Stimulated activated CD4-positive, alpha-beta T cell treated with anti-CD3 and anti-CD28 coated beads, Interleukin-1b, Interleukin-23, amount 100 ng/mL, for 24 hours (primary cell): ENCODE results near the gene KCTD14.
"Not testable (repeated sequence)": the region's sequence is repeated elsewhere in the genome, so short reads cannot be mapped to it uniquely, and the experiment has no call there.

ENCODE experiments used
- DNase-seq, 4 experiments: peaks; one replicate each; pipeline ENCODE4 v3.0.0-alpha.2; 2020; ENCODE audit warnings: low read depth in 4 of 4, low spot score in 1 of 4

Gene KCTD14

GRCh38 chr11:78048561-78048960 lies 25.5 kb upstream of the KCTD14 start:
- DNase-seq, result no peak

DNA sequence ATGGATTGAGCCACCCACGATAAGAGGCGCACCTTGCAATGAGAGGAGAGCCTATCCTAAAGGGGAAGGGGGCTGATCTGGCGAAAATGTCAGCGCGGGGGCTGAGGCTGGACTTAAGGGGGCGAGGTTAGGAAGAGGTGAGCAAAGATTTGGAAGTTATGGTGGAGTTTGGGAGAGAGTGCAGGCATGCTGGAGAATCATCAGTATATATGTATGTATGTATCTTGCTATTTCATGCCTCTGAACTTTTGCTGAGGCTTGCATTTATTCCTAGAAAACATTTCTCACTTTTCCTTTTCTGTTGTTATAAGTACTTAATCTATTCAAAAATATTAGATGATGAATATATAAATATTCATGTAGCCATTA lies 23.4 kb upstream of the KCTD14 start:
- no peak for DNase-seq

DNA sequence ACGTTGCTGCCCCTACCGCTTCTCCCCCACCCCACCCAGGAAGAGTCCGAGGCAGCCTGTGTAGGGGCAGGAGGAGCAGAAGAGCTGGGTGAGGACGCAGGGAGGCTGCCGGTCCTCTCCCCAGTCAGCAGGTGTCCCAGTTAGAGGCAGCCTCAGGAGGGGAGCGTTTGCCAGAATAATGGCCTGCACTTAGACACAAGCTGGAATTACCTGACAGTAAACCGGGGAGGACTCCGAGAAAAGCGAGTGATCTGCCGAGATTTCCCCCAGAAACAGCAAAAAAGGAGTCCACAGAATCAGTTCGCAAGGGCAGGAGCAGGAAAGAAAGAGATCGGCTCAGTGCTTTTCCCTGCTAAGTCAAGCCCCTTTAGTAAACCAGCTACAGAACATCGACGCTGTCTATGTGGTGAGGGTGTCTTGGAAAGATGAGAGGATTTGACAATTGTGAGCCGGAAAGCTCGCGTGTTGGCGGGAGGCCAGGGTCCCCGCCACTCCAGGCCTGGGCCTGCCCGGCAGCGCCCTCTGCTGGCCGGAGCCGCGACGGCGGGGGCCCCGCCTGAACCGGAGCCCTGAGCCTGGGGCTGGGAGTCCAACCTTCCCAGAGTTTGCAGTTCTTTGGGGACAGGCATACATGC lies 22.9 kb upstream of the KCTD14 start:
- peak; percentile 55 to 69 (median 61) for DNase-seq

DNA sequence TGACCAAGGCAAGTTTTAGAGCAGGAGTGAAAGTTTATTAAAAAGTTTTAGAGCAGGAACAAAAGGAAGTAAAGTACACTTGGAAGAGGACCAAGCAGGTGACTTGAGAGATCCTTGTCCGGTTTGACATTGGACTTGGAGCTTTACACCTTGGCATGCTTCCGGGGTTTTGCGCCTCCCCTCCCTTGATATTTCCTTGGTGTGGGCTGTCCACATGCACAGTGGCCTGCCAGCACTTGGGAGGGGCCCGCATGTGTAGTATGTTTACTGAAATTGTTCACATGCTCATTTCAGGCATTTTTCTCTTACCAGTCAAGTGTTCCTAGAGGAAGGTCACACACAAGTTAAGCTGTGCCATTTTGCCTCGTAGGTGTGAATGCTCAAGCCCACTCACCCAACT lies 21.6 kb upstream of the KCTD14 start:
- no peak for DNase-seq

DNA sequence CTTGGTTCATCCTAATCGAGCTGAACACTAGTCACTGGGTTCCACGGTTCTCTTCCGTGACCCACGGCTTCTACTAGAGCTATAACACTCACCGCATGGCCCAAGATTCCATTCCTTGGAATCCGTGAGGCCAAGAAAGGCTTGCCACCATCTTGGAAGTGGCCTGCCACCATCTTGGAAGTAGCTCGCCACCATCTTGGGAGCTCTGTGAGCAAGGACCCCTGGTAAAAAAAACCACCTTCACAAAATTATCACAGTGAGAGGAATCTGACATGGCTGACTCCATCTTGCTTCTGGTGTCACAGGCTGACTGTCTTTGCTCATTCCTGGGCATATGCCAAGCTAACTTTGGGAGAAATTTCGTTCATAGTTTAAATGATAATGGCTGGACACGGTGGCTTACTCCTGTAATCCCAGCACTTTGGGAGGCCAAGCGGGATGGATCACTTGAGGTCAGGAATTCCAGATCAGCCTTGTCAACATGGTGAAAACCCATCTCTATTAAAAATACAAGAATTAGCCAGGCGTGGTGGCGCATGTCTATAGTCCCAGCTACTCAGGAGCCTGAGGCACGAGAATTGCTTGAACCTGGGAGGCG lies 18.9 kb upstream of the KCTD14 start:
- DNase-seq, result no peak

- not testable (repeated sequence) for DNase-seq
Measured at GRCh38 chr11:78041380-78041719, 18.3 kb upstream of the KCTD14 start.

DNA sequence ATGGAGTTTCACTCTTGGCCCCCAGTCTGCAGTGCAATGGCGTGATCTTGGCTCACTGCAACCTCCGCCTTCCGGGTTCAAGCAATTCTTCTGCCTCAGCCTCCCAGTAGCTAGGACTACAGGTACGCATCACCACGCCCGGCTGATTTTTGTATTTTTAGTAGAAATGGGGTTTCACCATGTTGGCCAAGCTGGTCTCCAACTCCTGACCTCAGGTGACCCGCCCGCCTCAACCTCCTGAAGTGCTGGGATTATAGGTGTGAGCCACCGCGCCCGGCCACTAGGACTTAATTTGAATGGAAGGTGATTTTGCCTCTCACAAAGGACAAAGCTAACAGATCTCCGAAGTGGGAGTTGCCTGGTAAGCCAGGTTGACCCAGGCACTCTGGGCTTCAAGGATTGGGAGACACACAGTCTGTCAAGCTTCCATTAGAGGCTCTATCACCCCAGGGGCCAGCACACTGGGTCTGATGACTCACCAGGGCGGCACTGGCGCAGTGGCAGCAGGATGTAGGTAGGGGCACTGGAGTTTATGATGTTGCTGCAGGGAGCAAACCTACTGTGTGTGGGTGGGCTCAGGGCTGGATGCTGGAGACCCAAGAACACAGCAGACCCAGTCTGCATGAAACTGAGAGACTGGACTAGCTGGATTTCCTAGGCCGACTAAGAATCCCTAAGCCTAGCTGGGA lies 17.8 kb upstream of the KCTD14 start:
- DNase-seq, result no peak

GRCh38 chr11:78039919-78040671 lies 17.0 kb upstream of the KCTD14 start:
- no peak for DNase-seq

DNA sequence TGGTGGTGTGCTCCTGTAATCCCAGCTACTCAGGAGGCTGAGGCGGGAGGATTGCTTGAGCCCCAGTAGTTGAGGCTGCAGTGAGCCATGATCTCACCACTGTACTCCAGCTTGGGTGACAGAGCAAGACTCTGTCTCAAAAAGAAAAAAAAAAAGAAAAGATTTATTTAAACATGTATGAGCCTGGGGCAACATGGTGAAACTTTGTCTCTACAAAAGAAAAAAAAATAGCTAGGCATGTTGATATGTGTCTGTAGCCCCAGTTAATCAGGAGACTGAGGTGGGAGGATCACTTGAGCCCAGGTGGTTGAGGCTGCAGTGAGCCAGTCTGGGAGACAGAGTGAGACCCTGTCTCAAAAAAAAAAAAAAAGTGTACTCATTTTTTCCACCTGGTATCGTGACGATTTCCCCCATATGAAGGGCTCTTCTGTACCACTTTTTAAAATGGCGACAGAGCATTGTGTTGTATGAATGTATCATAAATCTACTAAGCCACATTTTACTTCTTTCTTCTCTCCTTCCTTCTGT lies 16.4 kb upstream of the KCTD14 start:
- DNase-seq, result no peak

GRCh38 chr11:78038697-78039313 lies 15.7 kb upstream of the KCTD14 start:
- no peak for DNase-seq

DNA sequence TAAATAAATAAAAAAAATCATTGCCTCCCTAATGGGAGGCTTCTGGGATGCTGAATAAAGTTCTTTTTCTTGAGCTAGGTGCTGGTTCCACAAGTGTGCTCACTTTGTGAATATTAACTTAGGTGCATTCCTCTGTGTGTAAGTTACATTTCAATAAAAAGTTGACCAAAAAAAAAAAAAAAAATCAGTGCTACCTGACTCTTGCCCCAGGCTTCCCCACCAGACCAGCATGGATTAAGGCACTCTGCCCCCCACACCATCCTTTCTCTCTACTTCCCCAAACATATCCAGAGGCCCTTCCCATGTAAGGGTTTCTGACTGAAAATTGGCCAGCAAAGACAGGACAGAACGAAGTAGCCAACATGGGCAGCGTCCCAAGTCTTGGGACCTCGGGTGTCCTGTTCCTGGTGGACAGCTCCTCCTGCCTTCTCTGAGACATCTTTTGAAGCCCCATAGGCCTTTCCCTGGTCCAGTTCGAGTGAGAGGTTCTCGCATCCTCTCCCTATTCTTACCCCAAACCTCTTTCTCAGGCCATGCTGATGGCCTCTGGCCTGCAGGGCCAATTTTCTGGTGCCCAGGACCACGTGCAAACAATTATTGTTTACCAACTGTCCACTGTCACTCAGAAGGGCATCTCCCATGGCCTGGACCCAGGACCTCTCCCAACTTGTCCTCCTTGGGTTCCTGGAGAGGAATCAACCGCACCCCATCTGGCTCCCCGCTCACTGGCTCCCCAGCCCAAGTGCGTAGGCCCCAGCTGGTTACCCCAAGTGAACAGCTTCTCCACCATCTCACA lies 14.9 kb upstream of the KCTD14 start:
- no peak for DNase-seq

- DNase-seq, result no peak
Measured at GRCh38 chr11:78037056-78037455, 14.0 kb upstream of the KCTD14 start.

- no peak for DNase-seq
Measured at GRCh38 chr11:78036313-78036712, 13.2 kb upstream of the KCTD14 start.

- DNase-seq, result no peak
Measured at GRCh38 chr11:78034623-78035022, 11.5 kb upstream of the KCTD14 start.

DNA sequence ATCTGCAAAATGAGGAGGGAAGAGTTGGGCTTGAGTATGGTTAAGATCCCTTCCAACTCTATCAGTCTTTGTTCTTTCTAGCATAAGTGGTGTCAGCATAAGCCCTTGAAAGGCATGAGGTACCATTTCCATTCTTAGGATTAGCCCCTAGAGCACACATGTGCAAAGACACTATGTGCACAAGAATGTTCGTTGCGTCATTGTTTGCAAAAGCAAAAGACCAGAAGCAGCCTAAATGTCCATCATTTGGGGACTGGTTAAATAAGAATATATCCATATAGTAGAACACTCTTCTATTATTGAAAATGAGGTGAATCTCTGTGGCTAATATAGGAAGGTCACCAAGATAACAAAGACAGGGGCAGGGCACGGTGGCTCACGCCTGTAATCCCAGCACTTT lies 10.0 kb upstream of the KCTD14 start:
- DNase-seq, result no peak

DNA sequence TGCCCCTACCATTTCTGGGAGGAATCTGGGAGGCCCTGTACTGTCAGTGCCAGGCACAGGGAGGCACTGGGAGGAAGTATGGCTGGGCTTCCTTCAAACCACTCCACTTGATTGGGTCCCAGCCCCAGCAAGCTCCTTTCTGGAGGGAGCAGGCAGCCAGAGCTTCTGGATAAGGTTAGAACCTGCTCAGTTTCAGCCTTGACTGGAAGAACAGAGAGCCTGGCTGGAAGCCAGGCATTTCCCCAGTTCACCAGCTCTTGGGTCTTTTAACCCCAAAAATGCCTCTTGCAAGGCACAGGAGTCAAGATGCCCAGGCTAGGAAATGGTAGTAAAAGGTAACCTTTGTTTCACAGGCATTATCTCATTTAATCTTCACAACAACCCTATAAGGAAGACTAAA lies 9.0 kb upstream of the KCTD14 start:
- DNase-seq, result no peak

DNA sequence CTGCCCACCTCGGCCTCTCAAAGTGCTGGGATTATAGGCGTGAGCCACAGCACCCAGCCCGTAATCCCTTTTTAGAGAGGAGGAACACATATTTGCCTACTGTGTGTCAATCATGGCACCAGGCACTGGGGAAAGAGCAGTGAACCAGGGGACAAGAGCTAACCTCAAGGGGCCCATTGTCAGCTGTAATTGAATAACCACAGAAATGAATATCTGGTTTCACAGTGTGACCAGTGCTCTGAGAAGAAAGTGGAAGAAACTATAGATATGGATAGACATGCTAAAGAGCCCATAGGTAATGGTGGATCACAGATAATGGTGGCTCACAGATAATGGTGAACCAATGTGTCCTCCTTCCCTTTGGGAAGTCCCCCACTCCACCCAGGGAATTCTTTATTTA lies 8.6 kb upstream of the KCTD14 start:
- DNase-seq, result no peak

GRCh38 chr11:78030429-78031325 lies 7.6 kb upstream of the KCTD14 start:
- no peak for DNase-seq

GRCh38 chr11:78028423-78028822 lies 5.3 kb upstream of the KCTD14 start:
- DNase-seq, result not testable (repeated sequence)

DNA sequence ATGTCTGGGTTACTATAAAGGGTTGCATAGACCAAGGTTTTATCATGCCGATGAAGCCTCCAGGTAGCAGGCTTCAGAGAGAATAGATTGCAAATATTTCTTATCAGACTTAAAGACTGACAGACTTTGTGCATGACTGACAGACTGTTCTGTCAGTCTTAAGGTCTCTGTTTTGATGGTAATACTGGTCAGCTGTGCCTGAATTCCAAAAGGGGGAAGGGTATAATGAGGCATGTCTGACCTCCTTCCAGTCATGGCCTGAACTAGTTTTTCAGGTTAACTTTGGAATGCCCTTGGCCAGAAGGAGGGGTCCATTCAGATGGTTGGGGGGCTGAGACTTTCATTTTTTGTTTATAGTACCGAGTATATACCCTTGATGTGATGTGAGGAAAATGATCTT lies 4.7 kb upstream of the KCTD14 start:
- no peak for DNase-seq
